ENCODE data around the gene SLC39A11.

The SLC39A11 gene

DNA sequence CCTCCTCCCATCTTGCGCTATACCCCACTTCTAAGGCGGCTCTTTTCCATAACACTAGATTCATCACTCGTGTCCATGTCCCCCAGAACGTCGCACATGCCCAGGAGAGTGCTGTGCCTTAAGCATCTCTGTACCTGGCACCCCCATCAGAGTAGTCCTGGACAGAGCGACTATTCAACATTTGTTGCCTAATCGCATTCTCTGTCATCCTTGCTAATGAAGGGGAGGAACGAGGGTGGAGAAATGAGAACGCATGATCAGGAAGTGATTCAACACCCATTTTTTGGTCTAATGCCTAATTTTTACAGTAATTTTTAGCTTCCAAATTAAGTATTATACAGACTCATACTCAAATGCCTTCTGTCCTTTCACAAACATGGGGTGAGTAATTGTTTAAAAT is 53.2 kb downstream of the SLC39A11 start:
- DNase-seq: no peak

DNA sequence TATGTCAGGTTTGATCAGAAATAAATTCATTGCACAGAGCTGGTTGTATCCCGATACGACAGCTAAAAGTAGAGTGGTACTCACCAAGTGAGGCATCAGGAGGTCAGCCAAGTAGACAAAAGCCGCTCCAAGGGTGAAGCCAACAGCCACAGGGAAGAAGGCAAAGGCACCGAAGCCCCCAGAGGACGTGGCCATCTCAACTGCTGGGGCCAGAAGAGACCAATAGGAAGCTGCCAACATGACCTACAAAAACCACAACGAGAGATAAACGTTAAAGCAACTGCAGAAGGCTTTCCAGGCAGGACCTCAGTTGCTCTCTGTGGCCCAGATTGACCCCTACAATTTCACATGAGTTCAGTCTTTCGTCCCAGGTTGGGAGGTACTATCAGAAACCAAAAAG is 61.0 kb downstream of the SLC39A11 start:
- DNase-seq: no peak

DNA sequence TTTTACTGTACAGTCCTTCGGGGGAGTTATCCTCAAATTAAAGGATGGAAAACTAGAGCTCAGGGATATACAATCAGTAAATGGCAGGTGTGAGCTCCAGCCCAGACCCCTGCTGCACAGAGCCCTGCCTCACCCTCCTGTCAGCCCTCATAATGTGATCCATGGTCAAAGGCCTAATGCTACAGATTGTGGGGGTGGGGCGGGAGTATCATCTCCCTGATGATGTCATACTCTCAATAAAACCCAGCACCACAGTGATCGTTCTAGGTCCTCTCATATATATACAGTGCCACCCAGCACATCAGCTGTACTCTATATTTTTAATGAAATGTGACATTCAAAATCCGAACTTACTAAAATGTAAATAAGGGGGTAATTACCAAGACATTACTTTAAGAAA is 61.5 kb downstream of the SLC39A11 start:
- no peak for DNase-seq

DNA sequence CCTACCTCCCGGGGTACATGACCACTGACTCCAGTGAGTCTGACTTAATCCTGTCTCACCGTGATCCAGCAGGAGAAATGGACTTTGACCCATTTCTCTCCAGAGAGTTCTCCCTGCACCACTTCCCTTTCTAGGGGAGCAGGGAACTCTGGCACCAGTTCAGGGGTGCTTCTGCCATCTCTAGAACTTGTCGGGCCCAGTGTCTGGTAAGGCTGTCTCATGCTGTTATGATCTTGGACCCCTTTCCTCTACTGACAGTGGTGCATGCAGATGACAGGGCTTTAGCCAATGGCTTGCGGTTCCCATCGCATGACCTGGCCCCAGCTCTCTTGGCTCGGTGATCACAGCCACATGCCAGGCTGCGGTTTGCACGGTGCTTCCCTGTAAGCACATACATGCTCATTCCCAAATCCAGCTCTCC is 62.0 kb downstream of the SLC39A11 start:
- DNase-seq: no peak

DNA sequence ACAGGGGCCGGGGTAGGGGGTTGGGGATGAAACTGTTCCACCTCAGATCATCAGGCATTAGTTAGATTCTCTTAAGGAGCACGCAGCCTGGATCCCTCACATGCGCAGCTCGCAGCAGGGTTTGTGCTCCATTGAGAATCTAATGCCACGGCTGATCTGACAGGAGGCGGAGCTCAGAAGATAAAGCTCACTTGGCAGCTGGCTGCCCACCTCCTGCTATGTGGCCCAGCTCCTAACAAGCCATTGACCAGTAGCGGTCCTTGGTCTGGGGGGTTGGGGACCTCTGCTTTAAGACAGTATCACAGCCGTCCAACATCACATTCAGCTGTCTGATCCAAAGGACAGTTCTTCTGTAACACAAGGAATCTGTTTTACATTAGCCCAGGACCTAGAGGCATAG is 62.5 kb downstream of the SLC39A11 start:
- DNase-seq: no peak

DNA sequence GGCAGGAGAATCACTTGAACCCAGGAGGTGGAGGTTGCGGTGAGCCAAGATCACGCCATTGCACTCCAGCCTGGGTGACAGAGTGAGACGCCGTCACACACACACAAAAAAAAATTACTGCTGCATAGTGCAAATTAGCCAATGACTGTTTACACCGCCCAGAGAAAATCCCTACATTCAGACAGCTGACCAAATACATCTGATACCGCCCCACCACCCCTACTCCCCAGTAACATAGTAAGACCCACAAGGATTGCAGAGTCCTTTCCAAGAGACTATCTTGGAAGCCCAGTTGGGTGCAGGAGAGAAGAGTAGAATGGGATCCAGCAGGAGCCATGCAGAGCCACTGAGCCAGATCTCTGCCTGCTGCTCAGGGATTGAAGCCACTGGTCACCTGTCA is 63.5 kb downstream of the SLC39A11 start:
- no peak for DNase-seq

DNA sequence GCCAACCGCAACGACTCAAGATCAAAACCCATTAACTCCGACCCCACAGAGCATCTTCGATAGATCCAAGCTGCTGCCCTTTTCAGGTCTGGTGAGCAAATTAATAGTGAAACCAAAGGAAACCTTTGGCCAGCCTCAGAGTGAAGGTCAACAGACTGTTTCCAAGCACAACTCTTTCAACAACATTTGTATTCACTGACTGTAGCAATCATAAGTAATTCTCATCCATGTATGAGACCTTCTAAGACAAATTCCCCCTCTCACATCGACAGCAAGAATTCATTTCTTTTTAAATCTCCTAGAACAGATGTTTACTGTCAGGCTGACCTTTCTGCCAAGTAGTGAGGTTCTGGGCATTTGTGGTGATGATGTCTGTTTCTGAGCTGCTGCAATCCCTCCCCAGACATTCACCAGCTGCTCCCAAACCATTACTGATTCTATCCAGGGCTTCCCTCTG is 64.2 kb downstream of the SLC39A11 start:
- no peak for DNase-seq

DNA sequence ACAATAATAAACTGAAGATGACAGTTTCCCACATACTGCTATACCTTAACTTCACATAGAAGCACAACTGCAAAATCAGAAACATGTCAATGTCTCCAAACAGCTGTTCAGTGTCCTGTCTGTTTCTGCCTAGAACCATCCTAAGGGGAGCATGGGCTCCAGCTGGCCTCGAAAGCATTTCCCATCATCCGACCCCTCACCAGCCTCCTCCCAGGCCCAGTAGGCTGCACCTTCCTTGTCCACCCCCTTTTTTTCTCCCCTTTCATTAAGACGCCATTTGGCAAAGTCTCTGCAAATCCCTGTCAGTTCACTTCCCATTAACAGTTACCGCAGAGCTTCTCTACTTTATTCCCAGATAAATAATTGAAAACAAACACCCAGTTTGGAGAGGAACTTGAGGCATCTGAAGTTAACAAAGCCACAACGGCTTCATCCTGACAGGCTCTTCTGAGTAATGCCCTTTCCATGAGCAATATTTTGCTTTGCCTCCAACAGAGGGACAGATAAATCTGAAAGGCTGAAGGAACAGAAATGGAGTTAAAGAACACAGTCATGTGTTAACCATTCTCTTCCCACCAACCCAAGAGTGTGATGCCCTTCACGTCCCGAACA is 65.3 kb downstream of the SLC39A11 start:
- DNase-seq: no peak

DNA sequence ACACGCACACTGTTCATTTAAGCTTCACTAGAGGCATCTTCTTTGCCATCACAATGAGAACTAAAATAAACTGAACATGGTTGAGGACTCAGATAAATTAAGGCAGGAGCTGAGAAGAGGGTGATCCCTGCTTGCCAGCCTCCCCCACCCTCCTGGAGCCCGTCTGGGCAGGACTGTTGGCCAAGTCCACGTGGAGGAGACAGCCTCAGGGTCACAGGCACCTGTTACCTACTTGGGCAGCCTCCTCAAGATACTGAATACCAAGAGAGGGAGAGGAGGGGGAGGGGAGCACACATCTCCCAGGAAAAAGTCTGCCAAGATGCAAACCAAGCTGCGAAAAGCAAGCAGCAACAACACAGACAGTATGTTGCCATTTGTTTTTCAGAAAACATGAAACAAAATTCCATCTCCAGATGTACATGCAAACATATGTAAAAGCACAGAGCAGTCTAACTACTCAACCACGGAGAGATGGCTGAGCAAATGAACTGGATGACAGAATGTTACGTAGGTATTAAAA is 67.4 kb downstream of the SLC39A11 start:
- DNase-seq: no peak

DNA sequence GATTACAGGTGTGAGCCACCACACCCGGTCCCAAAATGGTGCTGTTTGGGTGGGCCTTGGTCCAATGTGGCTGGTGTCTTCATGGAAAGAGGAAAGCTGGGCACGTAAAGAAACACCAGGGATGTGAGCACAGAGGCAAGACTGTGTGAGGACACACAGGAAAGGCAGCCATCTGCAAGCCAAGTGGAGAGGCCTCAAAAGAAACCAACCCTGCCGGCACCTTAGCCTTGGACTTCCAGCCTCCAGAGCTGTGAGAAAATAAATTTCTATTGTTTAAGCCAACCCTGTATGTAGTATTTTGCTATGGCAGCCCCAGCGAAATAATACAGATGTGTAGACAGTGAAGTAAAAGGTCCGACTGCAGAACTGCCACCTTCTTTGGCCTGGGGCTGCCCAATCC is 68.7 kb downstream of the SLC39A11 start:
- DNase-seq: no peak

DNA sequence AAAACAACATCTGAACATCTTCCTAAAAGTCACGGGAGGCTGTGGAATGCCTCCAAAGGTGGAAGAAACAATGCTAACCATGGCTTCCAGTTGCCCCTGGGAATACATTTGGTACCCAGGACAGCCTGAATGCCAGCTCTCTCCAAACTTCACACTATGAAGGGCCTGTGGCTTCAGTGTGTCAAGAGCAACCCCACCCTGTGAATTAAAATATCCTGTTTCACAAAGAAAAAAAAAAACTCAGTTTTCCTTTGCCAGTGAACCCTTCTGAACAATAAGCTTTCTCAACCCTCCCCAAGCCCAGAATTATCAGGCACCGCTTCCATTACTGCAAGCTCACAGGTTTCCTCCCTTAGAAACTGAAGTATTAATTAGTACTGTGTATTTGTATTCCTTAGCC is 69.8 kb downstream of the SLC39A11 start:
- DNase-seq: no peak

DNA sequence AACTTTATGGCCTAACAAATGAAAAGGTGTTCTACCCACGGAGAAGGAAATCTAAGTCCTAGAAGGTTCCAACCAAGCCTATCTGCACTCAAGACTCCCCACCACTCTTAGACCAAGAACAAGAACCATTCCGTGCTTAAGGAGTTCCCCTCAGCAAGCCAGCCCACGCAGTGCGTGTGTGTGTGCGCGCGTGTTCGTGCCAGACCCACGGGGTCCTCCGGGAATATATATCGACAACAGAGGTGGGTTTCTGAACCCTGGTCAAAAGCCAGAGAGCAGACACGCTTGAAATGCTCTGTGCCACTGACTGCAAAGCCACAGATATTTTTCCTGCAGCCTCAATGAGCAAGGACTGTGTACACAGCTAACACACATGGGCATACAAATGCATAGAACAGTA is 70.7 kb downstream of the SLC39A11 start:
- no peak for DNase-seq

DNA sequence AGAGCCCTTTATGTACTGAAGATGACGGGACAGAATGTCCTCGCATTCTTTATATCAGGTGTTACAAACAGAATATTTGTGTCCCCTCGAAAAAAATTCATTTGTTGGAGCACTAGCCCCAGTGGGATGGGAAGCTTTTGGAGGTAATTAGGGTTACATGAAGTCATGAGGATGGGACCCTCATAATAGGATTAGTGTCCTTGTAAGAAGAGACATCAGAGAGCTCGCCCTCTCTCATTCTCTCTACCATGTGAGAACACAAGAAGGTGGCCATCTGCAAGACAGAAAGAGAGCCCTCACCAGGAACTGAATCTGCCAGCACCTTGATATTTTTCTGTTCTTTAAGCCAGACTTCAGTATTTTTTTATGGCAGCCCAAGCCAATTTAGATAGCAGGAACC is 72.4 kb downstream of the SLC39A11 start:
- DNase-seq: no peak

DNA sequence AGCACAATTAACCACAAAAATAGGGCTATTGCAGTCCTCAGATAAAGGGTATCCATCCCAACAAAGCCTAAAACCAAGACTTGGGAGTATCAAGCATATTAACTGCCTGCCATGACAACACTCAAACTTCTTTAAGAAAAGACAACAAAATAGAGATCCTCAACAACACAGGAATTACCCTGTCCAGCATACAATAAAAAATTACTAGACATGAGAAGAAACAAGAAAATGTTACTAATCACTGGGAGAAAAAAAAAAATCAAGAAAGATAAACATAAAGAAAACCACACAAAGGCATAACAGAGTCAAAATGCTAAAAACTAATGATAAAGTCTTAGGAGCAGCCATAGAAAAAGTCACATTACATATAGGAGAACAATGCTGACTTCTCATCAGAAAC is 73.9 kb downstream of the SLC39A11 start:
- DNase-seq: no peak

DNA sequence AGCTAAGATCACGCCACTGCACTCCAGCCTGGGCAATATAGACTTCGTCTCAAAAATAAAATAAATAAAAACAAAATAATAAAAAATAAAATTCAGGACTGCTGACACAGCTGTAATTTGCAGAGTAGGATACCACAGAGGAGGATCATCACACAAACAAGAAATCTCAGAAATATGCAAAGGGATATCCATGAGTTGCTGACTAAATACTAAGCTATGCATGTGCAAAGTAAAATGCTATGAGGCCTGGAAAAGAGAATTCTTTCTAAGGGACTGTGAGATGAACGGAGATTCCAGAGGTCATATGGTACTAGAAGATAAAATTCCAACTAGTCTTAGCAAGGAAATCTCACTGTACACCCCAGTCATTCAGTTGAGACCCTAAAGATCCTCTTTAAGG is 74.8 kb downstream of the SLC39A11 start:
- no peak for DNase-seq

DNA sequence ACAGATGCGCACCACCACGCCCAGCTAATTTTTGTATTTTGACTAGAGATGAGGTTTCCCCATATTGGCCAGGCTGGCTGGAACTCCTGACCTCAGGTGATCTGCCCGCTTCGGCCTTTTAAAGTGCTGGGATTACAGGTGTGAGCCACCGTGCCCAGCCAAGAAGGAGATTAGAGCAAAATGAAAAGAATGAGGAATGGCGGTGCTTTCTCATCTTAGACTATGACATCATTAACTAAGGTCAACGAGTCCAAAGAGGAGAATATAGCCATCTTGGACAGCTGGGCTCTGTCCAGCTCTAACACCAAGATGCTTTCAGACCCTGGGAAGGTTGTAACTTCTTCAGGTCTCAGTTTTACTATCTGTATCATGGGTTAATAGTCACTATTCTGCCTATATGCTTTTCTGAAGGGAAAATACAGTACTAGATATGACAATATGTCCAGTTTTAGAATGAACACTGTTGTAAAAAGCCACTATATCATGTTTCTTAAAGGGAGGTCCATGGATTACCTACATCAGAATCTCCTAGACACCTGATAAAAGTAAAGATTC is 76.7 kb downstream of the SLC39A11 start:
- no peak for DNase-seq

DNA sequence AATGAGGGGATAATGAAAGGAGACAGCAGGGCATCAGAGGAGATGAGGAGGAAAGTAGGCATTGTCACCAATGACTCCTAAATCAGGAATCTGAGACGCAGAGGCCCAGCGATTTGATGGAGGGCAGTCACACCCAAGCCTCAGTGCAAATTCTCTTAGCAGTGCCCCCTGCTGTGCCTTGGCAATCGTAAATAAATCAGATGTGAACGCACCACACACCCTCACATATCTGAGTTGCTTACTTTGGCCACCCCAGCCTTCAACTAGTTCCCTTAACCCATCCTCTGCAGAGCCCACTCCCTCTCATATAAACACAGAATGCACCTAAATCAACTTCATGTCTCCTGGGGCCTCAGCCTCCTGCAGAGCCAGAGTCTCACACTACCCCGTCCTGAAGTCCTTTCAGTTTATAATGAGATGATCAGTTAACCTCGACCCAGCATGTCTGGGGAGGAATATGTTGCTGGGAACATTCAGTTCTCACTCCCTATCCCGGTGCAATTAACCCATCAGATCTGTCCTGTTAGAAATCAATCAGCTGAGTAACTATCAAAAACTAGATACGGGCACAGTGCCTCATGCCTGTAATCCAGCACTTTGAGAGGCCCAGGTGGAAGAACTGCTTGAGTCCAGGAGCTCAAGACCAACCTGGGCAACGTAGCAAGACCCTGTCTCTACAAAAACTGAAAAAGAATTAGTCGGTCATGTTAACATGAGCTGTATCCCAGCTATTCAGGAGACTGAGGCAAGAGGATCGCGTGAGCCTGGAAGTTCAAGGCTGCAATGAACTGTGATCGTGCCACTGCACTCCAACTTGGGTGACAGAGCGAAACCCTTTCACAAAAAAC is 78.4 kb downstream of the SLC39A11 start:
- no peak for DNase-seq

DNA sequence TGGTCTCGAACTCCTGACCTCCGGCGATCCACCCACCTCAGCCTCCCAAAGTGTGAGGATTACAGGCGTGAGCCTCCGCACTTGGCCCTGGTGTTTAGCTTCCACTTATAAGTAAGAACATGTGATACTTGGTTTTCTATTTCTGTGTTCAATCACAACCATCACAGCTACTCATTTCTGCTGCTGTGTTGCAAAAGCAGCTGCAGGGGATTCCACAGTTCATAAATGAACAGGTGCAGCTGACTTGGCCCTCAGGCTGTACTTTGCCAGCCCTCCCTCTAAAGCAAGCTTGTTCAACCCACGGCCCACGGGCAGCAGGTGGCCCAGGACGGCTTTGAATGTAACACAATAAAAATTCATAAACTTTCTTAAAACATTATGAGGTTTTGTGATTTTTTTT is 79.2 kb downstream of the SLC39A11 start:
- no peak for DNase-seq

DNA sequence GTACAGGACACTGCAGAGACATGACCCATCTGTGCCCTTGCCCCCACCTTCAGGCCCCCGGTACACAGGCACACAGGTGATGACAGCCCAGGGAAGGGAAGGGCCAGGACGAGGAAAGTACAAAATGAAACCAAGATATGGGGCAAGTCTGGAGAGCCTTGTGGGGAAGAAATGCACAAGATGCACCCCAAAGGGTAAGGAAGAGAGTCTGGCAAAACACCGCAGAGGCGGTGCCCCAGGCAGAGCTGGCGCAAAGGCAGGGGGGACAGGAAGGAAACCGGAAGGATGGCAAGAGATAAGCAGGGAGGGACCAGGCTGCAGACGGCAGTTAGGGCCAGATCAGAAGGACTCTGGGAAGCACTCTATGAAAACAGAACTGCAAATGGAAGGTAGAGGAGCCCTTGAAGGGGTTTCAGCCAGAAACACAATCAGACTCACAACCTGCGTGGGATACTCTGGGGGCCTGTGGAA is 81.4 kb downstream of the SLC39A11 start:
- DNase-seq: peak; percentile 9

DNA sequence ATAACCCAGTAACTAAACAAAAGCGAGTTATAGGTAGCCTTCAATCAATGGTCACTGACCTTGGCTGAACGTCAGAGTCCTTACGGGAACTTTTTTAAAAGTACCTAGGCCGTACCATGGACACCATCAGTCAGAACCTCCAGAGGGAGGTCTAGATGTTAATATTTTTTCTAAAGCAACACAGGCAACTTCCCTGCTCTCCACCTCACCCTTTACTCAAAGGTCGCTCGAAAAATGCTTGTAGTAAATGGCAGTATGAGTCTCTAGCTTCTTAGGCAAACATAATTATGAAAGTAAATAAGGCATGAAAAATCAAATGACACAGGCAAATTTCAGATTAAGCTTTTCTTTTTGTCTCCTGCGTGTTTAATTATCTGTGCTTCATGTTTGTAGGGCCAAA is 82.1 kb downstream of the SLC39A11 start:
- DNase-seq: no peak

DNA sequence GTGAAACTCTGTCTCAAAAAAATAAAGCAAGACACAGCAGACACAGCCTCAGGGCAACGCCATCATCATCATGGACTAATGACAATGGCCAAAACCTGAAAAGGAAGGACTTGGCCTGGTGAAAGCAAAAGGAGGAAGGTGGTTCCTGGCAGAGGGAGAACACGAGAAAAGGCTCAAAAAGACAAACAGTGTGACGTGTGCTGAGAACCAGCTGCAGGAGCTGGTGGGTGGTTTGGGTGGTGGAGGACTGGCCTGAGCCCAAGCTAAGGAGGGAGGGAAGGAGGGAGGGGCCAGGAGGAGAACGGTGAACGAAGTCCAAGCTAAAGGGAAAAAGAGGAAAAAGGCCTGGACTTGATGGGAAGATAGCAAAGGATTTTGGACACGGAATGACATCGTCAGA is 85.1 kb downstream of the SLC39A11 start:
- DNase-seq: no peak

DNA sequence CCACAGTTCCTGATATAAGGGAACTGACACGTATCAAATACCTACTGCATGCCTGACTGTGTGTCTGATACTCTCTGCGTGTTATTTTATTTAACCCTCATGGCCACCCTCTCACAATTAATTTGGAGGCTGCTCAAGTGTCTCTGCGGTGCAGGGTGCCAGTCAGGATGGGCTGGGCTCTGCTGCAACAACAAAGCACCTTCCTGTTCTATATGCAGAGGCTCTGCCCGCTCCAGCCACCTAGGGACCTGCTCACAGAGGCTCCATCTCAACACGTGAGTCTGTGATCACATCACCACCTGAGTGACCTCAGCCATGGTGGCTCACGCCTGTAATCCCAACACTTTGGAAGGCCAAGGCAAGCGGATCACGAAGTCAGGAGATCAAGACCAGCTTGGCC is 87.1 kb downstream of the SLC39A11 start:
- DNase-seq: no peak

DNA sequence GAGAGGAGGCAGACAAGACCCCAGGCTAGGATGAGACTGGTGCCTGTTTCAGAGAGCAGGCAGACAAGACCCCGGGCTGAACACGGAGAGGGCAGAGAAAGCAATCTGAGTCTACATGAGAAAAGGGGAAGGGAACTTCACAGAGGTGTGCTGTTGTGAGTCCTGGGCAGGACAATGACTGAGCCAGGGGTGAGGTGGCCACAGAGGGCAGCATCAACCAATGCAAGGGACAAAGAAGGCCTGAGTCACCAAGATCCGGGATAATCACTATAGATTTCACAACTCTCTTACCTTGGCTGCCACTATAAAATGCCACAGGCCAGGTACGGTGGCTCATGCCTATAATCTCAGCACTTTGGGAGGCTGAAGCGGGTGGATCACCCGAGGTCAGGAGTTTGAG is 89.0 kb downstream of the SLC39A11 start:
- DNase-seq: no peak

DNA sequence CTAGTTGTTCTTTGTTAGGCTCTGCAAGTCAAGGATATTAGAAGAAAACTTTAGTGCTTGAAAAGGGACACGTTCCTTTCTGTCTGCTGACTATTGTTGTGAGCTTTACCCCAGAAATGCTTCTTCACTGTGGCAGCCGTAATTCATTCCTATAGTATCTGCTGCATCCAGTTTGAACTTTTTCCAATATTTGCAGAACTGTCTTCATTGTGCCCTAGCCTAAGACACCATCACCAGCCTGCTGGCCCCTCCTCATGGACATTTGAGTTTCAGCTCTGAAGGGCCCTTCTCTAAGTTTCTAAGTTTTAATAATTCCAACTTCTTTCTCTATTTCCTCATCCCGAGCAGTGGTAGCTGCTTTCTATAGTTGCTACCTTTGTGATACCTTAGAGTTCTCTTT is 91.7 kb downstream of the SLC39A11 start:
- DNase-seq: no peak
